AG09319 (cell line): ENCODE measurements around the gene HEBP1.

Experiments used
- DNase-seq: peaks from one replicate; pipeline ENCODE4 v3.0.0-alpha.2; 2010; ENCODE audit warnings: low read depth; ENCODE audit errors: extremely low read depth
- CTCF ChIP-seq: IDR thresholded peaks from 2 replicates; pipeline ENCODE4 v1.5.1; 2011; ENCODE audit warnings: low read depth, mild to moderate bottlenecking, inconsistent platforms, low read length, moderate library complexity

Gene HEBP1

GRCh38 chr12:13022851-13023271 is 22.8 kb upstream of the HEBP1 start:
- no peak for TF ChIP-seq CTCF
- no peak for DNase-seq

- TF ChIP-seq CTCF, result no peak
Observed at GRCh38 chr12:13011098-13011497, 11.0 kb upstream of the HEBP1 start.

GRCh38 chr12:13008741-13009380 is 8.8 kb upstream of the HEBP1 start:
- no peak for TF ChIP-seq CTCF
- DNase-seq, result no peak

More at GRCh38 chr12:13011098-13011497, 11.0 kb upstream of the HEBP1 start:
- DNase-seq, result no peak

GRCh38 chr12:13007496-13008233 is 7.6 kb upstream of the HEBP1 start:
- no peak for DNase-seq
- no peak for TF ChIP-seq CTCF

GRCh38 chr12:13005649-13006048 is 5.6 kb upstream of the HEBP1 start:
- DNase-seq, result no peak
- TF ChIP-seq CTCF, result no peak

- no peak for TF ChIP-seq CTCF
- DNase-seq, result no peak
Observed at GRCh38 chr12:13004986-13005385, 4.9 kb upstream of the HEBP1 start.

- no peak for TF ChIP-seq CTCF
- no peak for DNase-seq
Observed at GRCh38 chr12:13004361-13004760, 4.3 kb upstream of the HEBP1 start.
